GM12873 (cell line): ENCODE results near the gene LRMDA.
A peak's percentile ranks its signal among the peaks of the same experiment; 100 is the strongest.

ENCODE experiments used
- TF ChIP-seq, protein P1 (sequence below): IDR thresholded peaks from 2 replicates; pipeline ENCODE4 v1.5.1; 2012; ENCODE audit warnings: low read depth, mild to moderate bottlenecking, moderate library complexity, low read length, control low read depth; ENCODE audit not compliant: insufficient read depth; ENCODE audit errors: missing control alignments

The LRMDA gene

DNA sequence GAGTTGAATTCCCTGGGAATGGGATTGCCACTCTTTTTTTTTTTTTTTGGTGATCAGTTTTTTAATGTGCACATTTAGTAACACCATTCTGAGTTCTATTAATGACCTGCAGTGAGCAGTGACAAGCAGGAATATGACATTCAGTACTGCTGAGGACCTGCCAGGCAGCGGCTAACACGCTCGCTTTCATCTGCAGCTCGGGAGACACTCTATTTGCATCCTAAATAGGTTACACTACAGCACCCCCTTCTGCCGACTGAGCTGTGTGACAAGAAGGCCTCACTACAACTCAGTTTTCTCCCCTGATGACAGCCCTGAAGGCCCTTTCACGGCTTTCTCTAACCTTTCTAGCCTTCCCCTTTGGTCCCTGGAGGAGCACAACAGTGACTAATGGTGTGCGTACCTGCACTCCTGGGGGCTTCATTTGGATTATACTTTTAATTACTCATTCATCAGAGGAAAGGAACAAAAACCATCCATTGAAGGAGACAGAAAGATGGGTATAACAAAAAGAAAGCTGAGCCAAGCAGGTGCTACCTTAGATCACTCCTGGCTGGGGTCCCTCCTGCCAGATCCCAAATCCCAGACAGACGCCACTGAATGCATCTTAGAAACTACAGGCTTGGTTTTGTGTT lies 872.4 kb downstream of the LRMDA start:
- TF ChIP-seq, protein P1, sequence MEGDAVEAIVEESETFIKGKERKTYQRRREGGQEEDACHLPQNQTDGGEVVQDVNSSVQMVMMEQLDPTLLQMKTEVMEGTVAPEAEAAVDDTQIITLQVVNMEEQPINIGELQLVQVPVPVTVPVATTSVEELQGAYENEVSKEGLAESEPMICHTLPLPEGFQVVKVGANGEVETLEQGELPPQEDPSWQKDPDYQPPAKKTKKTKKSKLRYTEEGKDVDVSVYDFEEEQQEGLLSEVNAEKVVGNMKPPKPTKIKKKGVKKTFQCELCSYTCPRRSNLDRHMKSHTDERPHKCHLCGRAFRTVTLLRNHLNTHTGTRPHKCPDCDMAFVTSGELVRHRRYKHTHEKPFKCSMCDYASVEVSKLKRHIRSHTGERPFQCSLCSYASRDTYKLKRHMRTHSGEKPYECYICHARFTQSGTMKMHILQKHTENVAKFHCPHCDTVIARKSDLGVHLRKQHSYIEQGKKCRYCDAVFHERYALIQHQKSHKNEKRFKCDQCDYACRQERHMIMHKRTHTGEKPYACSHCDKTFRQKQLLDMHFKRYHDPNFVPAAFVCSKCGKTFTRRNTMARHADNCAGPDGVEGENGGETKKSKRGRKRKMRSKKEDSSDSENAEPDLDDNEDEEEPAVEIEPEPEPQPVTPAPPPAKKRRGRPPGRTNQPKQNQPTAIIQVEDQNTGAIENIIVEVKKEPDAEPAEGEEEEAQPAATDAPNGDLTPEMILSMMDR: peak; percentile 60

DNA sequence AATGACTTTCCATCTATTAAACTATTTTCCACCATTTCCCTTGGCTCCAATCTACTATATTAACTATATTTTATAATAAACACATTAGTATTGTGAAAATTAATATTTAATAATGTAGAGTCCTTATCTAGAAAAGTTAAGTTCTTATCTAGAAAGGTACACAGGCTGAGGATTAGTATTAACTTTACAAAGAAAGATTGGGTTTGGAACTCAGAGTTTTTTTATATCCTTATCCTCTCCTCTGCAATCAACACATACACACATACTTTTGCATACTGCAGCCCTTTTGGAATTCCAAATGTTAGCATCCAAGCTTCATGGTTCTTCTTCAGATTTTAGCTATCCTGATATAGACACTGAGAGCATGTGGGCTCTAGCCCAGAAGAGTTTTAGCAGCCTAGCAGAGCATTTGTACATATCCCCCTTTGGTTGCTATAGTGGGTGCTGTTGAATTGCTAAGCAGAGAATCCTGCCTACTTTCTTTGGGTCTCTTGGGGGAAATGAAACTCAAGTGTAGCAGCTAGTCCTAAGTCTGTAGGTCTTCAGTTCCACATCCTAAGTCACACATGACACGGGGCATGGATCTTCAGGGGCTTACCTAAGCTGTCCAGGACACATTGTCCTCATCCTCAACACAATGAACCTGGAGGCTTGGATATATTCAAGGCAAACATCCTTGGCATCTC lies 874.6 kb downstream of the LRMDA start:
- TF ChIP-seq, protein P1: no peak

DNA sequence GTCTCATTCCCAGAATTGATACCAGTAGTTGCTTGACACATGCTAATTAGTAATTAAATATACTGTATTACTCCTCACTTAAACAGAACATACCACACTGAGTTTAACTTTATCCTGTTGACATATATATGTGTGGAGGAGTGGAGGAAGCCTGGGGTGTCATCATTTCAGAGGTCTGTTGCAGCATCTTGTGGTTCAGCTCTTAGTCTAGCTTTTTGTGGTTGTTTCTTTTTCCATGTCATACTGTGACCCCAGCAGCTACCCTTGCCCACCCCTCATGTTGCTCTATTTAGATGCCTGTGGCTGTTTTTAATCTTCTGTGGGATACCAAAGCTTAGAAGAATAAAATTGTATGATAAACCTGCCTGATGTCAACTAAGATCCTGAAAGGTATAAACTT lies 875.4 kb downstream of the LRMDA start:
- TF ChIP-seq, protein P1: no peak

DNA sequence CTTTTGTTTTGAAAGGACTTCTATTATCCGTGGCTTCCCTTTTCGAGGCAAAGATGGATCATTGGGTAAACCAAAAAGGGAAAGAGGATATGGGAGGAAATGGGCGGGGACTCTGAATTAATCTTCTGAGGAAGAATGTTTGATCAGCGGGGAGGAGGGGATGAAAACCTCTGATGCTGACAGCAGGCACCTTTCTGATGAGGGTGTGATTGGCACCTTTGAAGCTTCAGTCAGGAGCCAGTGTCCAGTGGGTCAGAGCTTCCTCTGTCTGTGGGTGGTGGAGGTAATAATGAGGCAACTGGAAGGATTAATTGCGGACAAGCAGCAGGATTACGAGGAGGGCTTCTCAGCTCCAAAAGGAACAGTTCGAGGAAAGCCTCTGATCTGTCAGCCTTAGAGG lies 877.6 kb downstream of the LRMDA start:
- TF ChIP-seq, protein P1: no peak

DNA sequence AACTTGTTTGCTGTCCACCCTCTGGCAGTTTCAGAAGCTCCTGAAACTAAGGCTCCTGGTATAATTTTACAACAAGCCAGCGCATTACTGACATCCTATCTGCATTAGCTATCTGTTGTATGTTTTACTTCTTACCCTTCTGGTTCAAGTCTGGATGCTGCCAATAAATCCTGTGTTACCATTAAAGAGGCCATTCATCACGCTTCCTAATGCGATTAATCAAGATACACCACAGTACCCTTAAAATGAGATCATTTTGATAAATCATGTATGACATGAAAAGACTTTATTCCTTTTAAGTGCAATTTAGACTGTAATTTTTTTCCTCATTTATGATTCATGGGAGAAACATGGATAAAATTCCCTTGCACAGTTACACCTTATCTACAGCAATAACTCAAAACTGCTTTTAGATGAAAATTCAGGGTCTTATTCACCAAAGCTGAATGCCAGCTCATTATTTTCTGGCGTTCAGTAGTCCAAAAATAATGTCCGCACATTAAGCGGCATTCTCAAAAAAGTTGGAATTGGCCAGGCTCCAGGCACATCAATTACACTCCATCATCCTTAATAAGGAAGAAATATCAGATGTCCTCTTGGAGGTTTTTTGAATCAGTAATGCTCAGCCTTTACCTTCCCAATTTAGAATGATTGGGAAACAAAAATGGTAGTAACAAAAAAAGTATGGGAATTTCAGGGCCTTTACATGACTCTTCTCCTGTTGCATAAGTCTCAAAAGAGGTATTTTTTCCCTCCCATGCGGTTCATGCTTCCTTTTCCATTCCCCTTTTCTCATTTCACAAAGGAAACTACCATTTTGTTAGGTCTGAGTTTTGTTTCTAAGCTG lies 878.5 kb downstream of the LRMDA start:
- TF ChIP-seq, protein P1: no peak

DNA sequence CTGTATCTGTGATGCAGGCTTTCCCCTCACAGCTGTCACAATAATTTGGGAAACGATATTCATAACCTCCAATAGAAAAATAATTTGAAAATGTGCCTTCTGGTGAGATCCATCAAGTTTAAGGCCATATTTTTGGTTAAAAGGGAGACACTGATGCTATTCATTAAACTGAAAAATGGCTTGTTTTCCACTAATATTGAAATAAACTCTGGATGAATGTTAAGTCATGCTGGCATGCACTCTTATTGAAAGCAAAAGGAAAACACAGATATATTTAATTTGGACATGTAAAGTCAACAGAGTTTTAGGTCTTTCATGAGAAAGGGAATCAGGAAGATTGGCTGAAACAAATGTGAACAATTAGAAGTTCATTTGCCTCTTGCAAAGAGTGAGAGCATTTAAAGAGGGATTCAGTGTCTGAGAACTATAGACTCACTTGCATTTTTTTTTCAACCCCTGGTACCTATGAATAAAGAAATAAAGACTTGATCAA lies 879.2 kb downstream of the LRMDA start:
- TF ChIP-seq, protein P1: no peak
